ENCODE data around the gene CUX1. TPM values are rescaled to one million over a fixed set of nuclear protein-coding genes. Genes with fewer than 3 reads are reported as not detected.

The CUX1 gene
- total and polyA plus RNA-seq, 2 donors (not counting 1 experiment from before 2014, with no cell fraction given), result 22.7 to 38.1 TPM

- Histone ChIP-seq H4K20me1 (ENCODE audit: control insufficient read depth, extremely low read depth, insufficient read depth, low read length) (no peaks in the 10 kb centered on the region), H2AFZ (ENCODE audit: low read length) (no peak overlapping the region), H3K9me3 (ENCODE audit: control insufficient read depth, insufficient read depth, low read depth, low read length) (no peaks in the 10 kb centered on the region)
Observed at GRCh38 chr7:102266541-102266940, 449.1 kb downstream of the CUX1 start.

GRCh38 chr7:102268635-102269034 lies 451.2 kb downstream of the CUX1 start:
- H3K27ac ChIP-seq (ENCODE audit: insufficient read depth, low read length), result no peak overlapping the region
- H3K9ac ChIP-seq (ENCODE audit: insufficient read depth, low read length), result no peak overlapping the region
- H3K4me1 ChIP-seq (ENCODE audit: control insufficient read depth, extremely low read depth, insufficient read depth, low read length), result peaks cover 7% of the 10 kb centered on the region
- TF ChIP-seq EZH2 (IDR thresholded peaks at IDR 0.05; ENCODE audit: low read length, missing control alignments), result no peak
- no peak for TF ChIP-seq CTCF (conservative IDR thresholded peaks at IDR 0.05 in 1 of 2, IDR thresholded peaks at IDR 0.05 in 1 of 2; ENCODE audit: low read depth in 1 of 2, low read length in 2 of 2)
- no peak overlapping the region for H3K4me2 ChIP-seq (ENCODE audit: extremely low read depth, insufficient read depth, low read length)
- H3K27me3 ChIP-seq (ENCODE audit: control insufficient read depth, insufficient read depth, low read length), result no peaks in the 10 kb centered on the region
- H4K20me1 ChIP-seq (ENCODE audit: control insufficient read depth, extremely low read depth, insufficient read depth, low read length), result no peaks in the 10 kb centered on the region
- H3K4me3 ChIP-seq (replicated peaks in 1 of 4; ENCODE audit: control extremely low read depth in 1 of 4, insufficient read depth in 1 of 4, low read depth in 3 of 4, low read length in 4 of 4), result no peak overlapping the region
- no peaks in the 10 kb centered on the region for H3K36me3 ChIP-seq (ENCODE audit: control insufficient read depth, insufficient read depth, low read length)
- no peak overlapping the region for H2AFZ ChIP-seq (ENCODE audit: low read length)
- DNase-seq (ENCODE audit: low read depth in 2 of 2), result no peak
- no peaks in the 10 kb centered on the region for H3K9me3 ChIP-seq (ENCODE audit: control insufficient read depth, insufficient read depth, low read depth, low read length)
- no peaks in the 10 kb centered on the region for H3K79me2 ChIP-seq (ENCODE audit: control insufficient read depth, insufficient read depth, low read length)

More at GRCh38 chr7:102266541-102266940, 449.1 kb downstream of the CUX1 start:
- Histone ChIP-seq H3K36me3 (ENCODE audit: control insufficient read depth, insufficient read depth, low read length) (no peaks in the 10 kb centered on the region), H3K4me1 (ENCODE audit: control insufficient read depth, extremely low read depth, insufficient read depth, low read length) (no peaks in the 10 kb centered on the region), H3K9ac (ENCODE audit: insufficient read depth, low read length) (no peak overlapping the region), H3K27me3 (ENCODE audit: control insufficient read depth, insufficient read depth, low read length) (no peaks in the 10 kb centered on the region), H3K4me2 (ENCODE audit: extremely low read depth, insufficient read depth, low read length) (no peak overlapping the region), H3K4me3 (replicated peaks in 1 of 4; ENCODE audit: control extremely low read depth in 1 of 4, insufficient read depth in 1 of 4, low read depth in 3 of 4, low read length in 4 of 4) (no peak overlapping the region), H3K79me2 (ENCODE audit: control insufficient read depth, insufficient read depth, low read length) (no peaks in the 10 kb centered on the region), H3K27ac (ENCODE audit: insufficient read depth, low read length) (no peak overlapping the region)
- DNase-seq (ENCODE audit: low read depth in 2 of 2), result no peak
- TF ChIP-seq CTCF (conservative IDR thresholded peaks at IDR 0.05 in 1 of 2, IDR thresholded peaks at IDR 0.05 in 1 of 2; ENCODE audit: low read depth in 1 of 2, low read length in 2 of 2) (no peak), EZH2 (IDR thresholded peaks at IDR 0.05; ENCODE audit: low read length, missing control alignments) (no peak)

- Histone ChIP-seq H4K20me1 (ENCODE audit: control insufficient read depth, extremely low read depth, insufficient read depth, low read length) (no peaks in the 10 kb centered on the region), H2AFZ (ENCODE audit: low read length) (no peak overlapping the region), H3K4me1 (ENCODE audit: control insufficient read depth, extremely low read depth, insufficient read depth, low read length) (peaks cover 11% of the 10 kb centered on the region), H3K27ac (ENCODE audit: insufficient read depth, low read length) (no peak overlapping the region), H3K4me2 (ENCODE audit: extremely low read depth, insufficient read depth, low read length) (no peak overlapping the region), H3K9ac (ENCODE audit: insufficient read depth, low read length) (no peak overlapping the region), H3K79me2 (ENCODE audit: control insufficient read depth, insufficient read depth, low read length) (no peaks in the 10 kb centered on the region), H3K36me3 (ENCODE audit: control insufficient read depth, insufficient read depth, low read length) (no peaks in the 10 kb centered on the region), H3K27me3 (ENCODE audit: control insufficient read depth, insufficient read depth, low read length) (no peaks in the 10 kb centered on the region), H3K9me3 (ENCODE audit: control insufficient read depth, insufficient read depth, low read depth, low read length) (no peaks in the 10 kb centered on the region), H3K4me3 (replicated peaks in 1 of 4; ENCODE audit: control extremely low read depth in 1 of 4, insufficient read depth in 1 of 4, low read depth in 3 of 4, low read length in 4 of 4) (no peak overlapping the region)
- TF ChIP-seq EZH2 (IDR thresholded peaks at IDR 0.05; ENCODE audit: low read length, missing control alignments) (no peak), CTCF (conservative IDR thresholded peaks at IDR 0.05 in 1 of 2, IDR thresholded peaks at IDR 0.05 in 1 of 2; ENCODE audit: low read depth in 1 of 2, low read length in 2 of 2) (no peak)
- DNase-seq (ENCODE audit: low read depth in 2 of 2), result no peak
Observed at GRCh38 chr7:102270178-102270887, 452.9 kb downstream of the CUX1 start.

All from fibroblast of lung (primary cell).